B cell (primary cell): ENCODE measurements around the gene SMPD3. TPM values are rescaled to one million over a fixed set of nuclear protein-coding genes. Genes with fewer than 3 reads are reported as not detected.

Experiments used
- ATAC-seq: fragments of 200-7000 bp; cut with Tn5 transposase; one replicate; pipeline ENCODE4 v1.10.0; 2021; ENCODE audit warnings: low read depth, mild to moderate bottlenecking, moderate number of reproducible peaks, moderate library complexity
- CTCF ChIA-PET: fragments of 350-600 bp; sonication (Branson Sonifier 250); formaldehyde crosslinking; loops from one replicate; lab custom pipeline; 2021; ENCODE audit warnings: antibody characterized with exemption, inconsistent platforms; lab: Charles Lee
- POLR2A ChIA-PET: fragments of 350-600 bp; sonication (Branson Sonifier 250); formaldehyde crosslinking; loops from one replicate; lab custom pipeline; 2021; ENCODE audit warnings: antibody characterized with exemption; lab: Charles Lee
- DNase-seq: peaks from one replicate; pipeline ENCODE4 v3.0.0; 2013
- H2AFZ ChIP-seq: 2 replicates; pipeline ENCODE4 v1.6.1; 2012; ENCODE audit warnings: mild to moderate bottlenecking, low read depth, low read length; ENCODE audit not compliant: insufficient read depth, poor library complexity, severe bottlenecking
- H3K27ac ChIP-seq, 2 donors: 1 replicate in 1 of 2; 2 replicates in 1 of 2; pipeline ENCODE4 v1.5.1; 2012 to 2013; ENCODE audit warnings: low read length in 2 of 2, mild to moderate bottlenecking in 2 of 2, moderate library complexity in 1 of 2
- H3K27me3 ChIP-seq, 4 experiments: fragments of 200-600 bp in 1 of 4; sonication (generic) in 1 of 4; replicated peaks in 1 of 4; 1 replicate in 2 of 4; 2 replicates in 2 of 4; pipeline versions ENCODE4 v1.6.1 to v1.7.0; 2013 to 2016; ENCODE audit warnings: low read length in 3 of 4, mild to moderate bottlenecking in 2 of 4, mixed read lengths in 1 of 4, moderate library complexity in 1 of 4; ENCODE audit not compliant: insufficient read depth in 4 of 4, control insufficient read depth in 3 of 4; ENCODE audit errors: control extremely low read depth in 1 of 4
- H3K36me3 ChIP-seq, 2 experiments: replicated peaks in 1 of 2; 1 replicate in 1 of 2; 2 replicates in 1 of 2; pipeline versions ENCODE4 v1.6.1 to v1.7.1; 2013; ENCODE audit warnings: low read length in 1 of 2; ENCODE audit not compliant: insufficient read depth in 2 of 2, control insufficient read depth in 1 of 2; ENCODE audit errors: control extremely low read depth in 1 of 2, extremely low read depth in 1 of 2
- H3K4me1 ChIP-seq, 2 donors: fragments of 200-600 bp in 1 of 2; sonication (generic) in 1 of 2; 1 replicate in 1 of 2; 2 replicates in 1 of 2; pipeline versions ENCODE4 v1.5.1 to v1.6.1; 2013 to 2017; ENCODE audit warnings: low read length in 2 of 2; ENCODE audit not compliant: control insufficient read depth in 2 of 2, insufficient read depth in 2 of 2
- H3K4me2 ChIP-seq: replicated peaks from 2 replicates; pipeline ENCODE3; 2012; ENCODE audit warnings: mild to moderate bottlenecking, low read depth, low read length; ENCODE audit not compliant: poor library complexity, severe bottlenecking
- H3K4me3 ChIP-seq, 5 experiments: fragments of 200-600 bp in 1 of 5; sonication (generic) in 1 of 5; 1 replicate in 3 of 5; 2 replicates in 2 of 5; pipeline versions ENCODE4 v1.5.1 to v1.7.0; 2011 to 2016; ENCODE audit warnings: low read length in 4 of 5, mild to moderate bottlenecking in 4 of 5, low read depth in 2 of 5, control low read depth in 1 of 5, moderate library complexity in 1 of 5; ENCODE audit not compliant: insufficient read depth in 1 of 5; ENCODE audit errors: control extremely low read depth in 1 of 5, extremely low read depth in 1 of 5
- H3K79me2 ChIP-seq: fragments of 200-600 bp; sonication (generic); one replicate; pipeline ENCODE4 v1.6.0; 2016; ENCODE audit warnings: low read length; ENCODE audit not compliant: control insufficient read depth, insufficient read depth
- H3K9ac ChIP-seq: fragments of 200-600 bp; sonication (generic); 2 replicates; pipeline ENCODE4 v1.6.1; 2017; ENCODE audit warnings: mild to moderate bottlenecking, low read length, moderate library complexity
- H3K9me3 ChIP-seq, 3 donors: one replicate each; pipeline versions ENCODE4 v1.6.1 to v1.7.1; 2013; ENCODE audit warnings: low read length in 2 of 3; ENCODE audit not compliant: control insufficient read depth in 2 of 3, insufficient read depth in 1 of 3; ENCODE audit errors: control extremely low read depth in 1 of 3
- H4K20me1 ChIP-seq: 2 replicates; pipeline ENCODE4 v1.6.0; 2012; ENCODE audit warnings: mild to moderate bottlenecking, low read length; ENCODE audit not compliant: insufficient read depth, control insufficient read depth, poor library complexity, severe bottlenecking
- H3K27ac Mint-ChIP-seq: one replicate; pipeline ENCODE4 v1.8.0; 2021; ENCODE audit warnings: mixed read lengths
- H3K27me3 Mint-ChIP-seq: one replicate; pipeline ENCODE4 v1.8.0; 2021; ENCODE audit warnings: mixed read lengths
- H3K4me1 Mint-ChIP-seq: one replicate; pipeline ENCODE4 v1.8.0; 2021; ENCODE audit warnings: mixed read lengths
- H3K4me3 Mint-ChIP-seq: one replicate; pipeline ENCODE4 v1.8.0; 2021; ENCODE audit warnings: mixed read lengths
- H3K9me3 Mint-ChIP-seq: one replicate; pipeline ENCODE4 v1.8.0; 2022; ENCODE audit warnings: mixed read lengths; ENCODE audit not compliant: insufficient read depth
- EZH2 ChIP-seq: IDR thresholded peaks from 2 replicates; pipeline ENCODE4 v1.6.1; 2012; ENCODE audit warnings: borderline replicate concordance, low read depth, mild to moderate bottlenecking, moderate library complexity, low read length; ENCODE audit not compliant: insufficient read depth, poor library complexity, severe bottlenecking
- WGBS: methylation state at CpG from one replicate; pipeline ENCODE4 v1.1.5; 2013; ENCODE audit warnings: missing lambda C conversion rate; ENCODE audit not compliant: insufficient coverage; 5-methylcytosine and 5-hydroxymethylcytosine counted together
- intact Hi-C: fragments of 100-400 bp; cut with micrococcal nuclease; formaldehyde crosslinking; loops from one replicate; pipeline ENCODE4 v1.10.0; 2022
- polyA plus RNA-seq: library from polyadenylated mRNA; depleted of rRNA; stranded (reverse); fragments of >200 nt; gene quantifications from 2 replicates; pipeline ENCODE4 v1.2.3, GENCODE V29; 2012
- total RNA-seq, 2 donors: library from RNA; stranded (reverse); fragments of 120-200 nt in 1 of 2; gene quantifications; 1 replicate in 1 of 2; 2 replicates in 1 of 2; pipeline versions ENCODE4 v1.2.3 to v1.2.4, GENCODE V29; 2013 to 2022
- TF ChIP-seq, protein P1 (sequence below): fragments of 200-600 bp; IDR thresholded peaks from one replicate; pipeline ENCODE4 v1.8.0; 2022; ENCODE audit warnings: antibody characterized with exemption, mild to moderate bottlenecking

Gene SMPD3
- total and polyA plus RNA-seq, 2 donors (not counting 1 experiment from before 2014, with no cell fraction given): 1.2 to 2.8 TPM

DNA sequence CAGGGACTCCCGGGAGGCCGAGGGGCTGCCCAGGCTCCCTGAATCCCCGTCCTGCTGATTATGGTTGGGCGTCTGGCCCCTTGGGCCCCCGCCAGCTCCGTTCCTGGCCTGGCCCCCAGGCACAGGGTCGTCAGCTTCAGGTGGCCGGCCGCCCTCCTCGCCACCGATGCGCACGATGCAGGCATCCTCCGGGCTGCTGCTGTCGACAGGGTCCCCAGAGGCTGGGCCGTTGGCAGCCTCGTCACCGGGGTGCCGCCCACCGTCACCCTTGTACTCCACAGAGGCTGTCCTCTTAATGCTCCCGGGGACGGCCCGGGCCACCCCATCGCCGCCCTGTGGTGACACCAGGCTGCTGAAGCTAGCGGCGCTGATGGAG is 77.0 kb downstream of the SMPD3 start:
- Histone ChIP-seq H3K4me1 (peaks cover 36 to 43% of the 10 kb centered on the region in 2 donors), H3K4me2 (peak overlapping the region; percentile 44), H3K27ac (no peak overlapping the region), H2AFZ (peak overlapping the region; percentile 38), H3K9ac (no peak overlapping the region), H3K79me2 (no peaks in the 10 kb centered on the region), H3K36me3 (no peaks in the 10 kb centered on the region), H3K4me3 (no peak overlapping the region), H3K9me3 (no peaks in the 10 kb centered on the region), H4K20me1 (no peaks in the 10 kb centered on the region), H3K27me3 (peaks cover 0 to 3% (median 0%) of the 10 kb centered on the region in 4 experiments)
- Mint-ChIP-seq H3K9me3 (no peaks in the 10 kb centered on the region), H3K27ac (no peak overlapping the region), H3K4me1 (peaks cover 39% of the 10 kb centered on the region), H3K4me3 (no peak overlapping the region), H3K27me3 (peaks cover 5% of the 10 kb centered on the region)
- intact Hi-C loops: no loop called here
- 96% methylated on average over 24 of the region's 27 CpGs for WGBS
- no peak for TF ChIP-seq EZH2
- TF ChIP-seq, protein P1, sequence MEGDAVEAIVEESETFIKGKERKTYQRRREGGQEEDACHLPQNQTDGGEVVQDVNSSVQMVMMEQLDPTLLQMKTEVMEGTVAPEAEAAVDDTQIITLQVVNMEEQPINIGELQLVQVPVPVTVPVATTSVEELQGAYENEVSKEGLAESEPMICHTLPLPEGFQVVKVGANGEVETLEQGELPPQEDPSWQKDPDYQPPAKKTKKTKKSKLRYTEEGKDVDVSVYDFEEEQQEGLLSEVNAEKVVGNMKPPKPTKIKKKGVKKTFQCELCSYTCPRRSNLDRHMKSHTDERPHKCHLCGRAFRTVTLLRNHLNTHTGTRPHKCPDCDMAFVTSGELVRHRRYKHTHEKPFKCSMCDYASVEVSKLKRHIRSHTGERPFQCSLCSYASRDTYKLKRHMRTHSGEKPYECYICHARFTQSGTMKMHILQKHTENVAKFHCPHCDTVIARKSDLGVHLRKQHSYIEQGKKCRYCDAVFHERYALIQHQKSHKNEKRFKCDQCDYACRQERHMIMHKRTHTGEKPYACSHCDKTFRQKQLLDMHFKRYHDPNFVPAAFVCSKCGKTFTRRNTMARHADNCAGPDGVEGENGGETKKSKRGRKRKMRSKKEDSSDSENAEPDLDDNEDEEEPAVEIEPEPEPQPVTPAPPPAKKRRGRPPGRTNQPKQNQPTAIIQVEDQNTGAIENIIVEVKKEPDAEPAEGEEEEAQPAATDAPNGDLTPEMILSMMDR: no peak
- ChIA-PET CTCF (interaction anchor here (0.7 to 2.5 kb wide), 3 partner anchors 9 to 149 kb away, joined by 3 to 9 read pairs (median 3); no protein-coding TSS in a partner anchor), POLR2A (interaction anchor here (0.6 kb wide), 1 partner anchor 597 kb away, joined by 4 read pairs; no protein-coding TSS in a partner anchor)
- no peak for ATAC-seq
- DNase-seq: no peak

DNA sequence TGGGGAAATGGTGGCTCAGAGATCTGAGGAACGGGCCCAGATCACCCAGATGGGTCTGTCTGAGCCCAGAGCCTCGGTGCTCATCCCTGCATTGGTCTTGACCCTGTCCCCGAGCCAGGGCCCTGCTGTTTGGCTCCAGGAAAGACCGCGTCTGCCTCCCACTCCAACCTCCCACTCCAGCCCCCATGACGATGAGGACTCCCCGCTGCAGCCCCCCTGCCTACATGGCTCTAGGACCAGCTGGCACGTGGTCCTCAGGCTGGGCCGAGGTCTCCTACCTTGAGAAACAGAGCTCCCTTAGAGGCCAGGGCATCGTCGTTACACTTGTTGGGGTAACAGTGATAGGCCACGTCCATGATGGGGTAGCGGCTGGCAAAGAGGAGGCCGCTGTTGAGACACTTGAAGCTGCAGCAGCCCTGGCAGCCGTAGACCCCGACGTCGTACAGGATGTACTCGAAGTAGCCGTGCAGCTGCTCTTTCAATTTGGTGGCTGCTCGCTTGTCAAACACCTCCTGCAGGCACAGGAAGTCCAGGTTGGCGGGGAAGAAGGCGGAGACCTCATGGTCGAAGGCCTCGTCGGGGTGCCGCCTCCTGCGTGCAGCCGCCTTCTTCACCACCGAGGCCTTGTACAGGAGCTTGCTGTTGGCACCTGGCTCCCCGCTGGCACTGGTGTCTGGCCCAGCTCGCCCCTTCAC is 77.6 kb downstream of the SMPD3 start:
- peaks cover 43% of the 10 kb centered on the region for H3K4me1 Mint-ChIP-seq
- Histone ChIP-seq H3K4me2 (peak overlapping the region; percentile 44), H3K36me3 (no peaks in the 10 kb centered on the region), H3K4me1 (peaks cover 36 to 43% of the 10 kb centered on the region in 2 donors), H3K27me3 (peaks cover 0 to 3% (median 0%) of the 10 kb centered on the region in 4 experiments), H3K9me3 (no peaks in the 10 kb centered on the region), H3K9ac (no peak overlapping the region), H4K20me1 (no peaks in the 10 kb centered on the region), H2AFZ (peak overlapping the region; percentile 38), H3K79me2 (no peaks in the 10 kb centered on the region), H3K4me3 (no peak overlapping the region), H3K27ac (no peak overlapping the region)
- intact Hi-C loops: no loop called here
- H3K9me3 Mint-ChIP-seq: no peaks in the 10 kb centered on the region
- TF ChIP-seq, protein P1: no peak
- no peak for TF ChIP-seq EZH2
- ATAC-seq: peak; percentile 26
- peaks cover 7% of the 10 kb centered on the region for H3K27me3 Mint-ChIP-seq
- peak overlapping the region; percentile 21 for H3K4me3 Mint-ChIP-seq
- ChIA-PET POLR2A (no interaction called here), CTCF (interaction anchor here (0.7 to 0.9 kb wide), 2 partner anchors 8 to 150 kb away, joined by 3 read pairs; no protein-coding TSS in a partner anchor)
- WGBS: 54% methylated on average over 31 of the region's 32 CpGs
- H3K27ac Mint-ChIP-seq: no peak overlapping the region
- DNase-seq: peak; percentile 50
